Measurements from ENCODE around the gene CNOT1.

CNOT1 gene

DNA sequence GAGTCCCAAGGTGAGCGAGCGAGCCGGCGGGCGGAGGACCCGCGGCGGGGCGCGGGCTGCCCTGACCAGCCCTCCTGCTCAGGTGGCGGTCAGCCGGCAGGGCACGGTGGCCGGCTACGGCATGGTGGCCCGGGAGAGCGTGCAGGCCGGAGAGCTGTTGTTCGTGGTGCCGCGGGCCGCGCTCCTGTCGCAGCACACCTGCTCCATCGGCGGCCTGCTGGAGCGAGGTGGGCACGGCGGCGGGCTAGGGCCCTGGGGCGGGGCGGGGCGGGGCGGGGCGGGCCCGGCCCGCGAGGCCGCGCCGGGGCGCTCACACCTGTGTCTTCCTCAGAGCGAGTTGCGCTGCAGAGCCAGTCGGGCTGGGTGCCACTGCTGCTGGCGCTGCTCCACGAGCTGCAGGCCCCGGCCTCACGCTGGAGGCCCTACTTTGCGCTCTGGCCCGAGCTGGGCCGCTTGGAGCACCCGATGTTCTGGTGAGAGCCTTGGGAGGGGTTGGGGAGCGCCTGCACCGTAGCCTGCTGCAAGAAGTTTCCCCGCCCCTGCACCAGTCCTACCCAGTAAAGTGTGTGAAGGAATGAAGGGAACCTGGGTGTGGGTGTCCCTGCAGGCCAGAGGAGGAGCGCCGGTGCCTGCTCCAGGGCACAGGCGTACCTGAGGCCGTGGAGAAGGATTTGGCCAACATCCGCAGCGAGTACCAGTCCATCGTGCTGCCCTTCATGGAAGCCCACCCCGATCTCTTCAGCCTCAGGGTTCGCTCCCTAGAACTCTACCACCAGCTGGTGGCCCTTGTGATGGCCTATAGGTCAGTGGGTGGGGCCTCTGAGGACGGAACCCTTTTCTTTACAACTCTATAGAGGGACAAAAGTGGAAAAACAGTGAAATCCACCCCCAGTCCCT, 113.5 kb downstream of the CNOT1 start:
- DNase-seq = peak in 2 of 5 donors; percentile 39 to 48

DNA sequence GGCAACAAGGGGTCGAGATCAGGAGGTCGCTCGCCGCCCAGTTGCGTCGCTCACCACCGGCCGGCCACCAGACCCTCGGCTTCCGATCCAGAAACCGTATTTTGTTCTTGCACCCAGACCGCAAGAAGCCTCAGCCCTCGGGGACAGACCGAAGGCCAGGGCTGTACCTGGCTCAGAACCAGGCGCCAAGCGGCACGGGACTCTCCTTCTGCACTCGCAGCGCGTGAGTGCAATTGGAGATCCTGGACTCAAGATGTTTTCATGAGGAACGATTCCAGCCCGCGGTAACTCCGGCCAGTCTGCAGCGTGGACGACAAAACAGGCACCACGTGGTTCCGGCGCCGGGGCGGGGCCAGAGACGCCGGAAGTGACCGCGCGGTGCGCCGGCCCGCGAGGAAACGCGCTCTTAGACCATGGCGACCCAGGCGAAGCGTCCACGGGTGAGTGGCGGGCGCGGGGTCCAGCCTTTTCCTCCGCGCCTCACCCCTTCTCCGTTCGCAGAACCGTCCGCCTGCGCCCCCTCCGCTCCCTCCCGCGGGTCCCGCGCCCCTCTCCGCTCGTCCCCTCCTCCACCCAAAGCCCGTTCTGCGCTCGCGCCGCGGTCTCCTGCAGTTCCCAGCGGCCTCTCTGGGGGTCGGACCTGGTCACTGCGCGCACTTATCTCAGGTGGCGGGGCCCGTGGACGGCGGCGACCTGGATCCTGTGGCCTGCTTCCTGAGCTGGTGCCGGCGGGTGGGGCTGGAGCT, 114.3 kb downstream of the CNOT1 start, which contains the start of gene SETD6:
Gene SETD6, plus strand, starts transcription at position 393 of the 746 bp plus-strand sequence. Its CDS starts 21 bp downstream, at position 414.
- peak; percentile 51 to 70 (median 59) for DNase-seq

DNA sequence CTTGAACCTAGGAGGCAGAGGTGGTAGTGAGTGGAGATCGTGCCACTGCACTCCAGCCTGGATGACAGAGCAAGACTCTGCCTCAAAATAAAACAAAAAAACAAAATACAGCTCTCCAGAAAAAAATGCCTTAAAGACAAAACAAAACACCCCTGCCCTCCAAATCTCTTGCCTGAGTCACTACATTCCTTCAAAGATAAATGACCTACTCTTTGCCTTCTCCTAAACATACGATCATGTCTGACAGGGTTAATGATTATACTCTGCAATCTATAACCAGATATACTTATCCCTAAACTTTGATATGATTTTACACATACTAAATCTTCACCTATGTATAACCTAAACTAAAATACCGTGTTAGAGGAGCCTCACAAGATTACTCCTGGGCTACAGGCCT, 115.8 kb downstream of the CNOT1 start:
- DNase-seq = no peak

DNA sequence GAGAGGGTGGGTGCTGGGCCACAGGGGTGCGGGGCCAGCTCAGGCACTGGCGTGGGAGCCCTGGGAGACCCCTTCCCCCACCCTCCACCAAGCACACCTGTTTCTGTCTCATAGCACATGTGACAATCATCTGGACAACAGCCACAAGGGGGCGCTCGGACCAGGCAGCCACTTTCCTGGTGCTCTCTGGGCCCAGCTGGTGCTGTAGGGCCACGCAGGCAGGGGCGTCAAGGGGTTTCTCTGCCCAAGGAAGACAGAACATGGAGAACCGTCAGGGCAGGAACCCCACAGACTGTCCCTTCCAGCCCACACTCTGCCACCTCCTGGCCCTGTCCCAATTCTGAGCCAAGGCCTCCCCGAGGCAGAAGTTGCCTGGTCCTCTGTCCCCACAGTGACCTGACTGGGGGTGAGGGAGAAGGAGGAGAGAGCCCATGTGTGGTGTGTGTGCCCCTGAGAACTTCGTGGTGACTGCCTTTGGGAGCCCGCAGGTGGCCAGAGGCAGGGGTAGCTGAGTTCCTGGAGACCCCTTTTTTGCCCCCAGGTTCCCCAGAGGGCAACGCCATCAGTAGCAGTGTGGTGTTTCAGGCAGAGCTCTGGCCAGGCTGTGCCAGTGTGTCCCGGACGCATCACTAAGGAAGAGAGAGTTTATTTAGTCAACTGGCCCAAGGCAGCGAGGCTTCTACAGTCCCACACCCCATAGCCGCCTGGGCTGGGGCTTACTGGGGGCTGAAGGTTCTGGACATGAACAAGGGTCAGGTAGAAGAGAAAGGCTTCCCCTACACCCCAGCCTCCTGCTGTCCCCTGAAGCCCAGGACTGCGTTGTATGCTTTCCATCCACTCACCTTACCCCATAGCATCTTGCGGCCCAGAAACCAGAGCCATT, 117.5 kb downstream of the CNOT1 start:
- peak; percentile 62 to 83 (median 72) for DNase-seq

DNA sequence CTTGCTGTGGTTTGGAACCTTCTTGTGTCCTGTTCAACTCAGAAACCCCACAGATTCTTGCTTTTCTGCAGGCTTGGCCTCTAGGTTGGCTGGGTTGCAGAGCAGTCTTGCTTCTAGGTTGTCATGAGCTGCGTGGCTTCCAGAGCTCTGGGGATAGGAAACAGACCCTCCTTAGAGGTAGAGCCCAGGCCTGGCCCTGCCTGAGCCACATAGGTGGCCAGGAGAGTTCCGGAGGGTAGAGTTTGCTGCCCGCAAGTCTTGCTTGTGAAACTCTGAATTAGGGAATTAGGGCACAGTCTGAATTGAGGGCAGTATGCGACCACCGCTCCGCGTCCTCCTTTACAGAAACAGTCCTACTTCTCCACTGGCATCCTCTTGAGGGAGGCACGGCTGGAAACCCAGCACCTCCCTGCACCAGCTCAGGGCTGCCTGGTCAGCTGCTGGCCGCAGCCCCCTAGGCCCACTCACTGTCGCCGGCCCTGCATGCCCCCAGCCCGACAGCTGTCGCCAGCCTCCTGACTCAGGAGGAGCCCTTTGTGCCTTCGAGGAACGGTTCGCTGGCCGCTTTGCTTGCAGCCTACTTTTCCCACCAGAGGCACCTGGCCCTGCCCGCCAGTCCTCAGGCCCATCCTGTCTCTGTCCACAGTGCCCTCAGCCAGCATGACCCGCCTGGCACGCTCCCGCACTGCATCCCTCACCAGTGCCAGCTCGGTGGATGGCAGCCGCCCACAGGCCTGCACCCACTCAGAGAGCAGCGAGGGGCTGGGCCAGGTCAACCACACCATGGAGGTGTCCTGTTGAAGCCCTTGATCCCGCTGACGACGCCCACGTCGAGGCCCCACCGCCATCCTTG, 118.6 kb downstream of the CNOT1 start:
- no peak for DNase-seq

DNA sequence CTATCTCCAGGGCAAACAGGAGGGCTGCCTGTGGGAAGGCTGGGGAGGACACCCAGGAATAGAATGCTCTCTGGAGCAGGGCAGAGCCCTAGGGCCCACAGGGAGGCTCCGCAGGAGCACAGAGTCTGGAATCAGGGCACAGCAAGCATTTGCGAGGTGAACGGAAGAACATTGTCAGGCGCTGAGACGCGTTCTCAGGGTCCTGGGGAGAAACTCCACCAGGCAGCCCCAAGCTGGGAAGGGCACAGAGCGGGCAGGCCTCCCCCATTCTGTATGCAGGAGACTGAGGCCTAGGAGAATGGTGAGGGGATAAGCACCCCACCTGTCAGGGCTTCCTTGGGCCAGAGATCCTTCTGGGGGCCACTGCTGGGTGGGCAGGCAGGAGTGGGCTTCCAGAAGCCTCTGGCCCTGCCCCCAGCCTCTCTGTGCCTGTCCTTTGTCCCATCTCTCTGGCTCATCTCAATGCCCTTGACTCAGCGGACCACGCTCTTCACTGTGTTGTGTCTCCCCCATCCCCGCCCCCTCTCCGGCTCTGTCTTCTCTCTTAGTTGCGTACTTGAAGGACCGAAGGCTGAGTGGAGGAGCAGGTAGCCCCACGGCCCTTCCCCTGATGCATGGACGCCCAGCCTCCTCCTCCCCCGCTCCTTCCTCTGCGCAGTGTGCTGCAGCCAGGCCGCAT, 119.4 kb downstream of the CNOT1 start:
- DNase-seq = no peak

DNA sequence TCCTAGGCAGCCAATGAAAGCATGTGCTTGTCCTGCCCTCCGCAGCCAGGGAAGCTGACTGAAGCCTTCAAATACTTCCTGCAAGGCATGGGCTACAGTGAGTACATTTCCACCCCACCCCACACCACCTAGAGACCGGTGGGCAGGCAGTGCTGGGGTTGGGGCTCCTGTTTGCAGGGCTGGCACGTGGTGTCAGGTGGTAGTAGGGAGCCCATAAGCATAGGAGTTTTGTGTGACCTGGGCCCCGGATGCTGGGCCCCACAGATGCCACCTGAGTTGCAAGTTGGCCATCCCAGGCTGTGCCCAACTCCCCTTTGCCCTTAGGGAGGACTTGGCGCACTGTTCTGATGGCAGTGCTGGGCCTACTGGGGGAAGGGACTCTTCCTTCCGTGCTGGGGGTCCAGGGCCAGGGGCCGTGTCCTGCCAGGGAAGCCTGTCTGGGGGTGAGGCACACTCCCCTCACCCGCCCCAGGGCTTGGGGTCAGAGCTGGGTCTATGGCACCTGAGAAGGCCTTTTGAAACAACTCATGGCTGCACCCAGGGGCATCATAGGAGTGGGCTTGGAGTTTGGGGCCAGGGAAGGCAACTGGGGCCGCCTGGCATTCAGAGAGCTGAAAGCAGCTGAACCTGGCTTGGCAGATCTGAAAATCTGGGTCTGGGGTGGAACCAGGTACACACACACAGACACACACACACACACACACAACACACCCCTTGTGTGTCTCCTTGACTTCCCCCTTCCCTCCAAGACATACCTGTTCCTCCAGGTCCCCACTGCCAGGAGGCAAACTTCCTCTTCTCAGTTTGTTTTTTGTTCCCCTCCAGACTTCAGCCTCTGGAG, 120.2 kb downstream of the CNOT1 start:
- DNase-seq = no peak

DNA sequence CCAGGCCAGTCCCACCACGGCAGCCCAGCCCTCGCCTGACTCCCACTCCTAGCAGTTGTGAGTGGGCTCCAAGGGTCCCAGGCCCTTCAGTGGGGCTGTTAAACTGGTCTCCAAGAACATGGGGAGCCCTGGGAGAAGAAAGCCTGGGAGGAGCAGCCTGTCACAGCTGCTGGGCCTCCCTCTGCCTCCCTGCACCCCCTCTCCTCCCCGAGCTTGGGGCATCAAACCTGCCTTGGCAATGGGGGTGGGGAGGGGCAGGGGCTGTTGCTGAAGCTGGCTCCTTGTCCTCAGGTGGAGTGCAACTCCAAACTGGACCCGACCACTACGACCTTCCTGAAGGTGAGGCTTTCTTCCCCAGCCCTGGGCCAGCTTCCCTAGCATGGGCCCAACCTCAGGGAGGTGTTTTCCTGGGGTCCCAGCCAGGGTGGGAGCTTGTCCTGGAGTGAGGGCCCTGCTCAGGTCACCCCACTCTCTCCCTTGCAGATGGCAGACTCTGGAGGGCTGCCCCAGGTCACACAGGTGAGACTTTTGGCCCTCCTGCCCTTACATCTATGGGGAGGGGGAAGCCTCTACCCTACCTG, 120.9 kb downstream of the CNOT1 start:
- DNase-seq = no peak

DNA sequence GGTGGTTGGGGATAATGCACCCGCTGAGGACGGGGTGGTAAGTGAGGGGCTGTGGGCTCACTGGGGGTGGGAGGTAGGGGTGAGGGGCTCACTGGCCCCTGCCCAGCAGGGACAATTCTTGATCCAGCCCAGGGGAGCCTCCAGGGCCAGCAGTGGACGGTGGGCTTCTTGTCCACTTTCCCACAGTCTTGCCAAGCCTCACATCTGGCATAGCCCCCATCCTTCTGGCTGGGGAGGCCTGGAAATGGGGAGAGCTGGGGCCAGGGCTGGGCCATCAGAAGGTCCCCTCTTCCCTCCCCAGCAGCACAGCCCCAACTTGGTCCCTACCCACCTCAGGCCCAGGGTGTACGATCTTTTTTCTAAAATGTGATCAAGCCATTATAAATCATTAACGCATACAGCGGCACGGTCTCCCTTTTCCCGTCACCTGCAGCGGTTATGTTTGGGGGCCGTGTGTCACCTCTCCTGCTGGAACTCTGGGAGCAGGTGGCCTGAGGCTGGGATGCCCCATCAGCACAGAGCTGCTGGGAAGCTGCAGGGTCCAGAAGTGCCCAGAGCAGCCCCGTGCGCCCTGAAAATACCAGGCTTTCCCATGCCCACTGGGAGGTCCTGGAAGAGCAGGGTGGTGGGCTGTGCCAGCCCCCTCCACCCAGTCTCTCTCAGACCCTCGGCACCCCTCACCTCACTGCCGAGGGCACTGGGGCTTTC, 121.5 kb downstream of the CNOT1 start:
- DNase-seq = no peak

DNA sequence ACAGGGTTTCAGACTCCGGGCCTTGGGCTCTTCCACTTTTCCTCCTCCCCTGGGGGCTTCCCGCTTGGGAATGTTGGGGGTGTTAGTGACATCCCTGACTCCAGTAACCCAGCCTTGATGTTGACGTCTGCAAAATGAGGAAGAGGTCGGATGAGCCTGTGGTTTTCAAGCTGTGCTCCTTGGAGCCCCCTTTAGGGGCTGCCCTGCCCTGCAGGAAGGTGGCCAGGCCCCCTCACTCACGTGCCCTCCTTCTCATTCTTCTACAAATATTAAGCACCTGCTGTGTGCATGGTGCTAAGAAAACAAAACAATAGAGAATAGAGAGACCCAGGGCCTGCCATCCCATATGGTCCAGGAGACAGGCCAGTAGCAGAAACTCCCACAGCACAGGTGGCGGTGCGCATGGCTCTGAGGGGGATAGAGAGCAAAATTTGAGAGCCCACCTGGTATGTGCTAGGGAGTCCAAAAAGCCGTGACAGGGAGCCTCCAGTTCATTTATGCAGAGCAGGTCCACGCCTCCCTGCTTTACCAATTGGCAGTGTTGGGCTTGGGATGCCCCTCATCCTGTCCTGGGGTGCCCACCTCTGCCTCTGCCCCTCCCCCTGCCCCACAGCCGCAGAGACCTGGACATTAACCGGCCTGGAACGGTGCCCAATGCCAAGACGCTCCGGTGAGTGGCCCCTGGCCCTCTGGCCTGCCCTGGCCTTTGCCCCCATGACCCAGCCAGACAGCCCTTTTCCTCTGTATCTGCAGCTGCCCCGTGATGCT, 122.2 kb downstream of the CNOT1 start:
- no peak for DNase-seq

DNA sequence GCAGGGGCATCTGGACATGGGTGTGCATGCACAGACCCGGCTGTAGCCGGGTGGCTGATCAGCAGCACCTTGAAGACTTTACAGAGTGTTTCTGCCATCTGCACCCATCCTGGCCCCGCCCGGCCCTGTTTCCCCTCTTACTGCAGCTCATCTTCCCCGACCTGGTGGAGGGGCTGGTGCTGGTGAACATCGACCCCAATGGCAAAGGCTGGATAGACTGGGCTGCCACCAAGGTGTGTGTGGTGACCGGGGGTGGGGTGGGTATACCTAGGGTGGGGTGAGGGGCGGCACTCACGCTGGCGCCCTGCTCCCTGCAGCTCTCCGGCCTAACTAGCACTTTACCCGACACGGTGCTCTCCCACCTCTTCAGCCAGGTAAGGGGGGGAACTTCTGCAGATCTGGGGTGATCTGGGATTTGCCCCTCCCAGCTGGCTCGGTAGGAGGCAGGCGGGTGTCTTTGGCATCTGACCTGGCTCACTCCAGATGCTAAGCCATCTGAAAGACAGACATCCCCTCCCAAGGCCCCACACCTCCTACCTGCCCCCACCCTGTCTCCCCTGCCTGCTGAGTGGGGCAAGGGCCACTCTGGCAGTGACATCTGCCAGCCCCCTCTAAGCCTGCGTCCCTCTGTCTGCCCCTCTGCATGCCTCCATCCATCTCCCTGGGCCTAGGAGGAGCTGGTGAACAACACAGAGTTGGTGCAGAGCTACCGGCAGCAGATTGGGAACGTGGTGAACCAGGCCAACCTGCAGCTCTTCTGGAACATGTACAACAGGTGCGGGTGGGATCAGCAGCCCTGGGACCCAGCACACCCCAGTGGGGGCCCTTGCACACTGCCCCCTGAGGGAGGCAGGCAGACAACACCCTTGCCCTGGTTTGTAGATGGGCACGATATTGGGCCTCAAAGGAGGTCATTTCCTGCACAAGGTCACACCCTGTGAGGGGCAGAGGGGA, 123.1 kb downstream of the CNOT1 start:
- no peak for DNase-seq

DNA sequence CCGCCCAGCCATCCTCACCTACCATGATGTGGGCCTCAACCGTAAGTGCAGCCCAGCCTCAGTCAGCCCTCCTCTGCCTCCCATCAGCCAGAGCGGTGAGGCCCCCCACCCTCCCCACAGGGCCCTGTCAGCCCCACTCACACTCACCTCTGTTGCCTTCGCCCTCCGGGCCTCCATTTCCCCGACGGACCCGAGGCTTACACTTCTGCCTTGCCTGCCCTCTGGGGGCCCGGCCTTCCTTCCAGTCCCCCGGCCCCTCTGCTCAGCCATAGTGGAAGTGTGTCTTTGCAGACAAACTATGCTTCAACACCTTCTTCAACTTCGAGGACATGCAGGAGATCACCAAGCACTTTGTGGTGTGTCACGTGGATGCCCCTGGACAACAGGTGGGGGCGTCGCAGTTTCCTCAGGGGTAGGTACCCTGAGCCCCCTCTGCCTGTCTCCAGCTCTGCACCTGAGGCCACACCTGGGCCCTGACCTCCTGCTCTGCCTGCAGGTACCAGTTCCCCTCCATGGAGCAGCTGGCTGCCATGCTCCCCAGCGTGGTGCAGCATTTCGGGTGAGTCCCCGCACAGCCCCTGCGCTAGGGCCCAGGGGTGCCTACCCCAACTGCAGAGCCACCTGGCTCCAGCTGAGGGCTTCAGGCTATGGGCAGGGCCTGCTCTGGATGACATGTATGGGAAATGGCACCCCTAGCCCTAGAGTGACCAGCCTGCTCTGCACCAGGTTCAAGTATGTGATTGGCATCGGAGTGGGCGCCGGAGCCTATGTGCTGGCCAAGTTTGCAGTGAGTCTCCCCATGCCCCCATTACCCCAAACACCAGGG, 125.5 kb downstream of the CNOT1 start:
- DNase-seq = no peak

DNA sequence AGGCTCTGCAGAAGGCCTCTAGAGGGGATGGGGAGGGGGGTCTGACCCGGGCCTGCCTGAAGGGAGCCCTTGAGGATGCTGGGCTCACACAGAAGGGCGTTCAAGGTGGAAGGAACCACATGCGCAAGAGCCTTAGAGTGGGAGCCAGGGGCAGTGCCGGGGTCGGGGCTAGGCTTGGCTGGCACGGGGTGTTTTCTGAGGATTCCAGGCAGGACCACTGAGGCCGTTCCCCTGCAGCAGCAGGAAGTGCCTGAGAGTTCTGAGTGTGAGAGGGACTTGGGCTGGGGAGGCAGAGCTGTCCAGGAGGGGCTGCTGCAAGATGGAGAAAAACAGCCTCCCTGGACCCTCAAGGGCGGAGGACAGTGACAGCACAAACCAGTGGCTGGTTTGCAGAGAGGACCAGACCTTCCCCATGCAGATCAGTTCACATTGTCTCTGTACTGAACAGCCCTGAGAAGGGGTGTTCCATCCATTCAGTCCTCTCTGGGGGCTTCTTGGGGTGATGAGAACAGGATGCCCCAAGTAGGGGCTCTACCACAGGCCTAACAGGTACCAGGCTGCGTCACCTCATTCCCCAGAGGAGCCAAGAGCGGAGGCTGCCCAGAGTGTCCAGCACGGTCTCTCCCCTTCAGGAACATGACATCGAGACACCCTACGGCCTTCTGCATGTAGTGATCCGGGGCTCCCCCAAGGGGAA, 126.3 kb downstream of the CNOT1 start:
- no peak for DNase-seq

DNA sequence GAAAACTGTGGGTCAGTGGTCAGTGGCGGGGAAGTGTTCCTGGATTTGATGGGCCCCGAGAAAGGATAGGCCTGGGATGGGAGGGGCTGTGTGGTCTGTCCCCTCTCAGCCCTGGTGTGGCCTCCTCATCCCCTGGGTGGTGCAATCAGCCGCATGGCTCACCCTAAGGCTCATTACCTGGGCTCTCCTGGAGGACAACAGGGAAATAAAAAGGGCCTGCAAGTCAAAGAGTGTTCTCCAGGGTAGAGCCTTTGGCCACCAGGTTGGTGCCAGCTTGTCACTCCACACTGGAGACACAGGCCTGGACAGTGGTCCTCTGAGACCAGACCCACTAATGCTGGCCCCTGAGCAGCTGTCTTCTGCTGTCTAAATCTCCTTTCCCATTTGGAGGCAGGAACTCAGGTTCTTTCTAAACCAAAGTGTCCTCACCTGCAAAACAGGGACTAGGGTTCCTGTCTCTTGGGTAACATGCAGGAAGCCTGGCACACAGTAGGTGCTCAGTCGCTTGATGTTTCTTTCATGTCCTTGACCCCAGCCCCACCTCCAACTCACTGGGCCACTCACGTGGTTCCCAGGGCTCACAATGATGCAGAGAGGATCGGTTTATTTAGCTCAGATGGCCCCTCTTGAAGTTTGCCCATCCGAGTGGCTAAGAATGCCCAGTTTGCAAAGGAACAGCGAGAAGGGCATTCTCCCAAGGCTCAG, 127.3 kb downstream of the CNOT1 start:
- DNase-seq = no peak
